ENCODE data around the gene MSH2. TPM values are rescaled to one million over a fixed set of nuclear protein-coding genes. Genes with fewer than 3 reads are reported as not detected.

The MSH2 gene
- total RNA-seq, 1 donor from 2014 or later, result 66.7 TPM

DNA sequence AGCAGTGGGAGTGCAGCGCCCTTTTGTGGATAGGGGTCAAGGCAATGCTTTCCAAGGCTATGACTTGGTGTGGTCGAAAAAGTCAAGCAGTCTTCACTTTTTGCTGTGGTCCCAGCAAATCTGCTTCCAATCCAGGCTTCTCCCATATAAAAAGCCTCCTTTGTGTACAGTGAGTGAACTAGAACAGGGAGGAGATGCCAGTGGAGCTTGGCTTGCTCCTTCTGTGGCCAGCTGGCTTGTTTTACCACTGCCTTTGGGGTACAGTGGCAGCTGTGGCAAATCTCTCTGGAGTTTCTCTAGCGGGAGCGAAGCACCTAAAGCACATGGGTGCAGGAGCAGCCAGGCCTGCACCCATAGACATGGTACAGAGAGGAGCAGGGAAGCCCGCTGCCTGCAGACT lies 103.5 kb downstream of the MSH2 start:
- H3K27ac Mint-ChIP-seq, result no peak overlapping the region
- peaks cover 16% of the 10 kb centered on the region for H3K36me3 Mint-ChIP-seq (ENCODE audit: low read depth)
- H3K27me3 Mint-ChIP-seq (ENCODE audit: low read depth), result no peaks in the 10 kb centered on the region
- no peak overlapping the region for H3K4me3 Mint-ChIP-seq (ENCODE audit: low read depth)
- H3K9me3 Mint-ChIP-seq, result peaks cover 9% of the 10 kb centered on the region
- H3K4me1 Mint-ChIP-seq (ENCODE audit: low read depth), result peaks cover 28% of the 10 kb centered on the region
- DNase-seq (ENCODE audit: low spot score), result no peak
- intact Hi-C loops (cut with micrococcal nuclease), result no loop called here

DNA sequence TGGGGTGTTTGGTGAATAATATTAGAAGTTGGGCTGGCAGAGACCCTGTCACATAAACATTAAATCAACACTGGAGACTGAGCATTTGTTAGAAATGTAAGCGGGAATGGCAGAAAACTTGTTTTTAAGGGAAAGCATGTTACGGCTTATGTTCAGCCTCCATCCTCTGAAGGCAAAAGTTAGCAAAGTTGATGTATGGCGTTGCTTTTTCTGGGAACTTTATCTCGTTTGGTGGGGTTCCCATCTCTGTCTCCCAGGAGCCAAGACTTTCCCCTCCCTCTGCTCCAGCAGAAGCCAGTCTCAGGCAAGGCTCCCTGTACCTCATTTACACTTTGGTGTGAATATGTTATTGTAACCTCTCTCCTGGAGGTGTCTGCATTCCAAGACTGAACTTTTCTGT lies 105.1 kb downstream of the MSH2 start:
- peaks cover 9% of the 10 kb centered on the region for H3K9me3 Mint-ChIP-seq
- H3K4me1 Mint-ChIP-seq (ENCODE audit: low read depth), result peaks cover 13% of the 10 kb centered on the region
- no peaks in the 10 kb centered on the region for H3K27me3 Mint-ChIP-seq (ENCODE audit: low read depth)
- intact Hi-C loops (cut with micrococcal nuclease), result no loop called here
- no peak overlapping the region for H3K4me3 Mint-ChIP-seq (ENCODE audit: low read depth)
- no peak overlapping the region for H3K27ac Mint-ChIP-seq
- peaks cover 3% of the 10 kb centered on the region for H3K36me3 Mint-ChIP-seq (ENCODE audit: low read depth)
- DNase-seq (ENCODE audit: low spot score), result no peak

DNA sequence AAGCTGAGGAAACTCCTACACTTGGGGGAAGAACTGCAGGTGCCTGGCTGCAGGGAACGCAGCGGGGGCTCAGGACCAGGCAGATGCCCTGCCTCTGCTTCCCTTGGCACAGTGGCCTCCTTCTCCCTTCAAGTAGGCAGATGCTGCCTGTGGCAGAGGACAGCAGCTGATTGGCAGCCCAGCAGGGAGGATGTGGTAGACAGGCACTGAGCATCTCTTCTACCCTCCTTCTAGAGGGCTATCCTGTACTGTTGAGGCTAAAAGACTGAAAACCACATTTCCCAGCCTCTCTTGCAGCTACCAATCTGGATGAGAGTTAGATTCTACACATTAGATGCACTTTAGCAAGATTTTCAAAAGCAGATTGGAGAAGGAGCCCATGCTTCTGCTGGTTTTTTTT lies 105.7 kb downstream of the MSH2 start:
- Mint-ChIP-seq H3K4me3 (ENCODE audit: low read depth) (no peak overlapping the region), H3K9me3 (peaks cover 9% of the 10 kb centered on the region), H3K27me3 (ENCODE audit: low read depth) (no peaks in the 10 kb centered on the region), H3K27ac (no peak overlapping the region), H3K4me1 (ENCODE audit: low read depth) (peaks cover 13% of the 10 kb centered on the region), H3K36me3 (ENCODE audit: low read depth) (peaks cover 3% of the 10 kb centered on the region)
- DNase-seq (ENCODE audit: low spot score), result no peak
- intact Hi-C loops (cut with micrococcal nuclease), result no loop called here

DNA sequence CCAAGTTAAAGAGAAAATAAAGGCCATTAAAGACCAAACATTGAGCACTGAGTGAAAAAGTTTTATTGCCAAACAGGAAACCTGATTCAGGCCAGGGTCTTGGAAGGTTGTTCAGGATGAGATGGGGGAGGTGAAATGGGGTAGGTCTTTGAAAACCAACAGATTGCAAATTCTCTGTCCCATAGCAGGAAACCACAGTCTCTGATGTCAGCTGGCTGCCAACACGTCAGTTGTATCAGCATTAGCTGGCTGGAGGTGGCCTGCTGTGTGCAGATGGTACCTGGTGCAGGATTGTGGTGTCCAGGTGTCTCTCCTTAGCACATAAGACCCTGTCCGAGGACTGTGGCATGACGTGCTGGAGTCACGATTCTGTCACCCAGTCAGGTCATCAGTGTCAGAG lies 106.3 kb downstream of the MSH2 start:
- Mint-ChIP-seq H3K27me3 (ENCODE audit: low read depth) (no peaks in the 10 kb centered on the region), H3K9me3 (peaks cover 8% of the 10 kb centered on the region), H3K4me3 (ENCODE audit: low read depth) (no peak overlapping the region), H3K36me3 (ENCODE audit: low read depth) (peaks cover 3% of the 10 kb centered on the region), H3K27ac (no peak overlapping the region), H3K4me1 (ENCODE audit: low read depth) (peaks cover 10% of the 10 kb centered on the region)
- DNase-seq (ENCODE audit: low spot score), result no peak
- intact Hi-C loops (cut with micrococcal nuclease), result no loop called here

DNA sequence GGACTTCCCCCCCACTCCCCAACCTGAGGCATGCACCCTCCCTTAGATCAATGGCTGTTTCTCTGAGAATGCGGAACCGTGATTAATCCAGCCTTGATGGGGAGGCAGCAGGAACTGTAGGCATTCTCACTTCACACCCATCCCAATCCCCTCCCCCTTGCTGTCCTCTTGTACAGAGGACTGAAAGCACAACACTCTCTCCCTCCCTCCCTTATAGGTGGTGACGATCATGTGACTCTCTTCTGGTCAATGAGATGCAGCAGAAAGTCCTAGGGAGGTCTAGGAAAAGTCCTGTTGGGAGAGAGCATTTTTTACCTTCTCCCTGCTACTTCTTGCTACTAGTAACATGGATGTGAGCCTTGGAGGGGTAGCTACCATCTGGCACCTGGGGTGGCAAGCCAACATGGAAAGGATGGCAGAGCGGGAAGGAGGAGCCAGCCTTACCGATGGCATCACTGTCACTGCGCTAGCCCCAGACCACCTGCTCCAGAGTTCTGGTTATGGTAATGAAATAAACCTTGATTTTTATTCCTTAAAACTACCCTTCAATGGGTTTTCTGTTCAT lies 106.9 kb downstream of the MSH2 start:
- Mint-ChIP-seq H3K36me3 (ENCODE audit: low read depth) (no peaks in the 10 kb centered on the region), H3K27me3 (ENCODE audit: low read depth) (no peaks in the 10 kb centered on the region), H3K9me3 (peaks cover 6% of the 10 kb centered on the region)

DNA sequence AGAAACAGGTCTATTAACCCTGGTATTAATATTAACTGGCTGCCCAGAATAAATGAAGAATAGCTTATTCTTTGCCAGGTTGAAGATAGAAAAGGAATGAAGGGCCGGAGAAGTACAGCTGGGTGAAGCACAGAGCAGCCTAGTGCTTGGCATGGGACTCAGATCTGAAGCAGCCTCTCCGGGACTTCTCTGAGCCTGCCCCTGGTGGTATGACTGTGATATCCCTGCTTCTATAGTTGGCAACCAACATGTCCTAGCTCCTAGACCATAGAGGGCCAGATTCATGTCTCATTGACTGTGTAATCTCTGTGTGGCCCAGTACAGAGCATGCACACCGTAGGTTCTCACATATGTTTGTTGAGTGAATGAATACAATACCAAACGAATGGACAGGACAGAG lies 107.8 kb downstream of the MSH2 start:
- H3K9me3 Mint-ChIP-seq, result no peaks in the 10 kb centered on the region
- H3K4me3 Mint-ChIP-seq (ENCODE audit: low read depth), result no peak overlapping the region
- H3K27me3 Mint-ChIP-seq (ENCODE audit: low read depth), result no peaks in the 10 kb centered on the region
- H3K4me1 Mint-ChIP-seq (ENCODE audit: low read depth), result peaks cover 10% of the 10 kb centered on the region
- no peak overlapping the region for H3K27ac Mint-ChIP-seq
- intact Hi-C loops (cut with micrococcal nuclease), result no loop called here
- no peaks in the 10 kb centered on the region for H3K36me3 Mint-ChIP-seq (ENCODE audit: low read depth)
- DNase-seq (ENCODE audit: low spot score), result no peak

More for the DNA sequence above, 106.9 kb downstream of the MSH2 start:
- no peak overlapping the region for H3K27ac Mint-ChIP-seq
- H3K4me1 Mint-ChIP-seq (ENCODE audit: low read depth), result peaks cover 10% of the 10 kb centered on the region
- no peak overlapping the region for H3K4me3 Mint-ChIP-seq (ENCODE audit: low read depth)
- intact Hi-C loops (cut with micrococcal nuclease), result no loop called here
- no peak for DNase-seq (ENCODE audit: low spot score)

DNA sequence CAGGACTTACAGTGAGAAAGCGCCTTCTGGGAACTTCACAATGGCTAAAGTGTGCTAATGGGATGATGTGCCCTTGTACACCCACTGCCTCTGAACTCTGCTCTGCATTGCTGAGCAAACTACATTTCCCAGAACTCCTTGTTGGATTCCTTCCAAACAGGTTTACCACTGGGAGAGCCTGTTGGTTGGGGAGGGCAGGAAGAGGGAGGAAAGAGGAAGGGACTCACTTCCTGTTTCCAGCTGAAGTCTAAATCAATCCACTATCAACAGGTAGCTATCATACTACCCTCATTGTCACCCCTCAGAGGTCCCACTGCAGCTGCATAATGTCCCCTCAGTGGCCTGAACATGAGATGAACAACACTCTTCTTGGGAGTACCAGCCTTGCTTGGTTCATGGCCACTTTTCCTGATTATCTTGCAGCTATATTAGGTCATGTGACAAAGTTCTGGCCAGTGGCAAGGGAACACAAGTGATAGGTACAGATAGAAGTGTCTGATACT lies 109.7 kb downstream of the MSH2 start:
- Mint-ChIP-seq H3K9me3 (no peaks in the 10 kb centered on the region), H3K27ac (no peak overlapping the region), H3K27me3 (ENCODE audit: low read depth) (no peaks in the 10 kb centered on the region), H3K4me1 (ENCODE audit: low read depth) (peaks cover 10% of the 10 kb centered on the region), H3K36me3 (ENCODE audit: low read depth) (no peaks in the 10 kb centered on the region), H3K4me3 (ENCODE audit: low read depth) (no peak overlapping the region)
- intact Hi-C loops (cut with micrococcal nuclease), result no loop called here
- DNase-seq (ENCODE audit: low spot score), result no peak

DNA sequence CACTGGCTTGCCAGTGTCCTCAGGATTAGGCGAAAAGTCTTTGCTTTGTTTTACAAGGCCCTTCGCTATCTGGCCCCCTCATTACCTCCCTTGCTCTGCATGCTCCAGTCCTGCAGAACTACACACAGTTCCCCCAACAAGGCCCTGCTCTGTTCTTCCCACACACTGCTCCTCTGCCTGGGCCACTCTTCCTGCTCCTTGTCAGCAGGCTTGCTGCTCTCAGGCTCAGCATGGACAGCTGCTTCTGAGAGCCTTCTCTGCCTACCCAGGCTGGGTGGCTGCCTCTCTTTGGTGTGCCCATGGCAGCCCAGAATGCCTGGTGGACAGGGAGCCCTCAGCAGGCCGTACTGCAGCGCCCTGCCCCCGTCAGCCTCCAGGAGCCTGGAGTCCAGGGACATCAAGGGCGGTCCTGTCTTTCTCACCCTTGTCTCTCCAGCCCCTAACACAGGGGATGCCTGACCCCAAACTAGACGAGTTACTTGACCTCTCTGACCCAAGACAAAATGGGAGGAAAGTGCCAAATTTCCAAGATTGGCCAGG lies 111.1 kb downstream of the MSH2 start:
- peaks cover 4% of the 10 kb centered on the region for H3K4me1 Mint-ChIP-seq (ENCODE audit: low read depth)
- no peaks in the 10 kb centered on the region for H3K36me3 Mint-ChIP-seq (ENCODE audit: low read depth)
- no peaks in the 10 kb centered on the region for H3K9me3 Mint-ChIP-seq
- H3K4me3 Mint-ChIP-seq (ENCODE audit: low read depth), result no peak overlapping the region
- H3K27ac Mint-ChIP-seq, result no peak overlapping the region
- H3K27me3 Mint-ChIP-seq (ENCODE audit: low read depth), result no peaks in the 10 kb centered on the region
- DNase-seq (ENCODE audit: low spot score), result no peak
- intact Hi-C loops (cut with micrococcal nuclease), result no loop called here

DNA sequence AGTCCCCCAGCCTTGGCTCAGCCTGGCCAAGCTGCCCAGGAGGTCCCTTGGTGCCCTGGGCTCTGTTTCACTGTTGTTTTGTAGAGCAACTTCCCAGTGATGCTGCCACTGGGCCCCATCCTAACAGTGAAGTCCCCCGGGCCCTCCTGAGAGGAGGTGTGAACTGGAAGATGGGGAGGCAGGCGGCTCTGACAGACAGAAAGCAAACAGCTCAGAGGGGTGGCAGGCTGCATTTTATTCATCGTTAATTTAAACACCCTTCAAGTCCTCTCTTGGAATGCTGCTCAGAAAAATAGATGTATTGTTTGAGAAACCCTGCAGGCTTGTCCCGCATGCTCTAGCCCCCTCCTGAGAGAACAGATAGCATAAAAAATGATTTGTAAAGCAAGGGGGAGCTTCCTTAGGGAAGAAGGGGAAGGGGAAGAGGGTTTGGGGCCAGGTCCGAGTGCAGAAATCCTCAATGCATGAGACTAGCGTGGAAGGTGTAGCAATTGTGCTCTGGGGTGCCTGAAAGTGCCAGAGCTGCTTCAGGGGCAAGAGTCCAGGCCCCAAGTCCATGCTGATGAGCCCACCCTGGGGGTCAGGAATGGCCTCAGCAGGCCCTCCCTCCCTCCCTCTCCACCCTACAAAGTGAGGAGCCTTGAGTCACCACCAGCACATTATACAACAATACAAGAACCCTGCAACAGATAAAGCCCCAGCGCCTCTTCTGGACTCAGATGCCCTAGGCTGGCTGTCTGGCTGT lies 113.6 kb downstream of the MSH2 start:
- Mint-ChIP-seq H3K27me3 (ENCODE audit: low read depth) (no peaks in the 10 kb centered on the region), H3K9me3 (no peaks in the 10 kb centered on the region), H3K27ac (no peak overlapping the region), H3K4me3 (ENCODE audit: low read depth) (no peak overlapping the region), H3K36me3 (ENCODE audit: low read depth) (peaks cover 3% of the 10 kb centered on the region), H3K4me1 (ENCODE audit: low read depth) (peaks cover 12% of the 10 kb centered on the region)
- intact Hi-C loops (cut with micrococcal nuclease), result no loop called here
- no peak for DNase-seq (ENCODE audit: low spot score)

DNA sequence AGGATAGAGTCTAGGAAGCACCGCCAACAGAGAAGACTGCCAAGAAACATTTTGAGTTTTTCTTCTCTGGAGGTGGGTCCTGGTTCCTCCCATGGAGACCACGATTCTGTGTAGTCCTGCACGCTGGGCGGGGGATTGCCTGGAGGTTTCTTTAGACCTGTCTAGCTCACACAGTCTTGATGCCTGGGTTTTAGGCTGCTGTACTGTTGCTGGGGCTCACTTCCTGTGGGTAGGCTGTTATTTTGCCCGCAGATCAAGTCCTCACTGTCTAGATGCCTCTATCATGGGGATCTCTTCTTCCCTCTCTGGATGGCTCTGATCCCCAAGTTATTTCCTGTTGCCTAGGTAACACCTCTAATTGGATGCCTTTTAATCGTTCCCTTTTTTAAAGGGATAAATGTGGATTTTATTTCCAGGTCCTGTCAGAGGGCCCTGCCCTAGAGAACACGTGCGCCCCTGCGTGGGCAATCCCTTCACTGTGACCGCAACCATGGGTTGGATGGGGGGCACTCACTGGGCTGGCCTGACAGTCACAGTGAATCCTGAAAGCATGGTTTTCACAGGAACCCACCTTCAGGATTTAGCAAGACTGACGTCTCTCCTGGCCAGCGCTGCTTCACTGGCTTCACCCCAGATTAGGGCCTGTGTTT lies 115.7 kb downstream of the MSH2 start:
- Mint-ChIP-seq H3K4me1 (ENCODE audit: low read depth) (peaks cover 19% of the 10 kb centered on the region), H3K27me3 (ENCODE audit: low read depth) (no peaks in the 10 kb centered on the region), H3K4me3 (ENCODE audit: low read depth) (no peak overlapping the region), H3K36me3 (ENCODE audit: low read depth) (peaks cover 10% of the 10 kb centered on the region), H3K27ac (no peak overlapping the region), H3K9me3 (no peaks in the 10 kb centered on the region)
- DNase-seq (ENCODE audit: low spot score), result no peak
- intact Hi-C loops (cut with micrococcal nuclease), result no loop called here

DNA sequence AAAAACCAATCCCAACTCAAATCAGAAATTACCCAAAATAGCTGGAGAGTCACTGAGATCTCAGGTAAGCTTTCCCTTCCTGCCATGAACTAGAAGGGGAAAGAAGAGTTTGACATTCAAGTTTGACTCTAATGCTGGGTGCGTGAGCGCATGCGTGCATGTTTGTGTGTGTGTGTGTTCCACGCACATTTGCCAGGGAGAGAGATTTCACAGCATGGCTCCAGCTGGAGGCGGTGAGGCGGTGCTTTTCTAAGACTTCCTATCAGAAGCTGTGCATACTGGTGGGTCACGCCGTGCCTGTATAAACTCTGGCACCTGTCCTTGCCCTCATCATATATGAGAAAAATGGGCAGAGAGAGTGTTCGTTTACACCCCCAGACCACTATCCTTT lies 116.2 kb downstream of the MSH2 start:
- Mint-ChIP-seq H3K27ac (no peak overlapping the region), H3K4me1 (ENCODE audit: low read depth) (peaks cover 19% of the 10 kb centered on the region), H3K4me3 (ENCODE audit: low read depth) (no peak overlapping the region), H3K9me3 (no peaks in the 10 kb centered on the region), H3K36me3 (ENCODE audit: low read depth) (peaks cover 10% of the 10 kb centered on the region), H3K27me3 (ENCODE audit: low read depth) (no peaks in the 10 kb centered on the region)
- no peak for DNase-seq (ENCODE audit: low spot score)
- intact Hi-C loops (cut with micrococcal nuclease), result no loop called here

DNA sequence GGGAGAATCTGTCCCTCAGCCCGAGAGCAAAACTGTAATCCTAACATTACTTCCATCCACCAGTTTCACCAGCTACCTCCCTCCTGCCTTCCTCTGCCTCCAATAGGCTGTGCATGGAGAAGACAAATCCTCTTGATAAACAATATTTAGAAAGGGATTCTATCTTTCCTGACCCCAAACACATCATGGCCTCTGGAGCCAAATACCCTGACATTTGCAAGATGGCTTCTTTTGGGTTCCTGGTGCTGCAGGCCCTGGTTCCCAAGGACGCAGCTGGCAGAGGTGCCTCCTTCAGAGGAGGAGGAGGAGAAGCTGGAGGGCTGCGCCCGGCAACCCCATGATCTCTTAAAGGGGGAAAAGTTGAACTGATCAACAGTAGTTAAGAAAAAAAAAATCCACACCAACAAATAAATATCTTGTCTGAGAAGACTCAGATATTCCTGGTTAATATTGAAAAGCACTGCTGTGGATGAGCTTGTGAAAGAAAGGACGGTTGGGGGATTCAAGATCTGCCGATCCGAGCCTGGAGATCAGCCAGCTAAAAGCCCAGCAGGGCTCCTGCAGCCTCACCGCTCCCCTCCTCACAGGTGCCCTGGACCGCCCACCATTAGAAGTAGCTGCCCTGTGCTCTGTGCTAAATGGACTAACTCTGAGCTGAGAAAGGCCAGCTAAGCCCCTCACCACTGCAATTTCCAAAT lies 116.8 kb downstream of the MSH2 start:
- Mint-ChIP-seq H3K4me1 (ENCODE audit: low read depth) (peaks cover 19% of the 10 kb centered on the region), H3K36me3 (ENCODE audit: low read depth) (peaks cover 10% of the 10 kb centered on the region), H3K27me3 (ENCODE audit: low read depth) (peaks cover 2% of the 10 kb centered on the region), H3K9me3 (no peaks in the 10 kb centered on the region), H3K27ac (peak overlapping the region; percentile 28), H3K4me3 (ENCODE audit: low read depth) (peak overlapping the region; percentile 60)
- DNase-seq (ENCODE audit: low spot score), result no peak
- intact Hi-C loops (cut with micrococcal nuclease), result no loop called here

Data from activated T-helper 2 cell treated with anti-CD3 and anti-CD28 coated beads, Interferon-gamma antibody, Interleukin-2, Interleukin-4, amounts not matched to agents 10 μg/mL and 5 μg/mL and 100 μg/mL, durations not matched to agents 14 hours and 24 hours and 36 hours (primary cell).